ENCODE data around the gene TIMP4. TPM values are rescaled to one million over a fixed set of nuclear protein-coding genes. Genes with fewer than 3 reads are reported as not detected.

Gene TIMP4
- total RNA-seq, 1 donor from 2014 or later = 0.48 TPM

GRCh38 chr3:12192655-12193484, 34.2 kb upstream of the TIMP4 start:
- H3K9me3 Mint-ChIP-seq = no peaks in the 10 kb centered on the region
- no peaks in the 10 kb centered on the region for H3K27me3 Mint-ChIP-seq

GRCh38 chr3:12192173-12192572, 33.5 kb upstream of the TIMP4 start:
- Mint-ChIP-seq H3K4me3 (no peak overlapping the region), H3K9me3 (no peaks in the 10 kb centered on the region), H3K36me3 (no peaks in the 10 kb centered on the region), H3K27me3 (no peaks in the 10 kb centered on the region), H3K4me1 (ENCODE audit: unreplicated experiment) (peaks cover 15% of the 10 kb centered on the region), H3K27ac (no peak overlapping the region)
- TF ChIP-seq CTCF (conservative IDR thresholded peaks at IDR 0.05) = no peak
- no peak for DNase-seq (ENCODE audit: extremely low spot score, unreplicated experiment)

More at GRCh38 chr3:12192655-12193484, 34.2 kb upstream of the TIMP4 start:
- Mint-ChIP-seq H3K4me3 (no peak overlapping the region), H3K27ac (no peak overlapping the region), H3K4me1 (ENCODE audit: unreplicated experiment) (peaks cover 10% of the 10 kb centered on the region), H3K36me3 (no peaks in the 10 kb centered on the region)
- no peak for TF ChIP-seq CTCF (conservative IDR thresholded peaks at IDR 0.05)
- no peak for DNase-seq (ENCODE audit: extremely low spot score, unreplicated experiment)

GRCh38 chr3:12191559-12191958, 32.8 kb upstream of the TIMP4 start:
- Mint-ChIP-seq H3K27ac (no peak overlapping the region), H3K9me3 (no peaks in the 10 kb centered on the region), H3K27me3 (no peaks in the 10 kb centered on the region), H3K4me3 (no peak overlapping the region), H3K36me3 (no peaks in the 10 kb centered on the region), H3K4me1 (ENCODE audit: unreplicated experiment) (peaks cover 11% of the 10 kb centered on the region)
- DNase-seq (ENCODE audit: extremely low spot score, unreplicated experiment) = no peak
- no peak for TF ChIP-seq CTCF (conservative IDR thresholded peaks at IDR 0.05)

- H3K36me3 Mint-ChIP-seq = no peaks in the 10 kb centered on the region
- peaks cover 9% of the 10 kb centered on the region for H3K4me1 Mint-ChIP-seq (ENCODE audit: unreplicated experiment)
- no peak for TF ChIP-seq CTCF (conservative IDR thresholded peaks at IDR 0.05)
- H3K4me3 Mint-ChIP-seq = no peak overlapping the region
- no peaks in the 10 kb centered on the region for H3K27me3 Mint-ChIP-seq
- no peak for DNase-seq (ENCODE audit: extremely low spot score, unreplicated experiment)
- H3K27ac Mint-ChIP-seq = no peak overlapping the region
- no peaks in the 10 kb centered on the region for H3K9me3 Mint-ChIP-seq
Observed at GRCh38 chr3:12190832-12191231, 32.1 kb upstream of the TIMP4 start.

GRCh38 chr3:12190221-12190807, 31.6 kb upstream of the TIMP4 start:
- Mint-ChIP-seq H3K9me3 (no peaks in the 10 kb centered on the region), H3K27ac (no peak overlapping the region), H3K36me3 (no peaks in the 10 kb centered on the region), H3K4me3 (no peak overlapping the region), H3K27me3 (no peaks in the 10 kb centered on the region), H3K4me1 (ENCODE audit: unreplicated experiment) (peaks cover 6% of the 10 kb centered on the region)
- DNase-seq (ENCODE audit: extremely low spot score, unreplicated experiment) = no peak
- TF ChIP-seq CTCF (conservative IDR thresholded peaks at IDR 0.05) = no peak

Measured in type B pancreatic cell (in vitro differentiated cells).